IPS-18a (cell line): Measurements from ENCODE around the gene FTO.

Experiments
- H3K27ac ChIP-seq: one replicate; pipeline ENCODE4 v1.5.1; 2013; ENCODE audit warnings: low read length
- H3K27me3 ChIP-seq: one replicate; pipeline ENCODE4 v1.6.1; 2013; ENCODE audit warnings: mild to moderate bottlenecking, low read length; ENCODE audit not compliant: control insufficient read depth, insufficient read depth
- H3K36me3 ChIP-seq: one replicate; pipeline ENCODE4 v1.6.1; 2013; ENCODE audit warnings: low read depth, low read length; ENCODE audit not compliant: control insufficient read depth
- H3K4me1 ChIP-seq: one replicate; pipeline ENCODE4 v1.6.1; 2013; ENCODE audit warnings: low read depth, low read length; ENCODE audit not compliant: control insufficient read depth
- H3K4me3 ChIP-seq: one replicate; pipeline ENCODE4 v1.5.1; 2013; ENCODE audit warnings: low read length
- H3K9ac ChIP-seq: one replicate; pipeline ENCODE4 v1.6.1; 2013; ENCODE audit warnings: mild to moderate bottlenecking, low read length, moderate library complexity
- H3K9me3 ChIP-seq: one replicate; pipeline ENCODE4 v1.6.1; 2013; ENCODE audit warnings: low read depth, low read length; ENCODE audit not compliant: control insufficient read depth

FTO gene

DNA sequence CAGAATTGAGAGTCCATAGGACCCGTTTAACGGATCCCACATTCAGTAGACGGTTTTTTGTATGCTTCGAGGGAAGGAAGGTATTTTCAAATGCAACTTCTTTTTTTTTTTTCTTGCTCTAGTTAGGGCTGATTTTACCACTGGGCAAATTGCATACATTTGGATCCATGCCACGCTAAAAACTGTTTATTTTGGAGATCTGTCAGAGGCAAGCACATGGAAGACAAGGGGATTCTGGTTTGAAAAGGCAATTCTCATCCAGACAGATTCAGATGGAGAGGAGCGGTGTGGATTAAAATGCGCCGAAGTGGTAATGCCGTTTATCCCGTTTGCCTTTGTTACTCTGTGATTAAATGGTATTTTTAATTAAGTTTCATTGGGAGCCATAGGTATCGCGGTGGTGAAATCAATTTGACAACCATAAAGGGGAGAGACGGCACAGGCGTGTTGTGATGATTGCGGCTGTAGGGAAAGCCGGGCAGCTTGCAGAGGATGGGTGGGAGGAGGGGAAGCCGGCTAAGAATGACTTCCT lies 412.2 kb downstream of the FTO start:
- Histone ChIP-seq H3K9me3 (no peaks in the 10 kb centered on the region), H3K36me3 (no peaks in the 10 kb centered on the region), H3K4me1 (peaks cover 12% of the 10 kb centered on the region)

DNA sequence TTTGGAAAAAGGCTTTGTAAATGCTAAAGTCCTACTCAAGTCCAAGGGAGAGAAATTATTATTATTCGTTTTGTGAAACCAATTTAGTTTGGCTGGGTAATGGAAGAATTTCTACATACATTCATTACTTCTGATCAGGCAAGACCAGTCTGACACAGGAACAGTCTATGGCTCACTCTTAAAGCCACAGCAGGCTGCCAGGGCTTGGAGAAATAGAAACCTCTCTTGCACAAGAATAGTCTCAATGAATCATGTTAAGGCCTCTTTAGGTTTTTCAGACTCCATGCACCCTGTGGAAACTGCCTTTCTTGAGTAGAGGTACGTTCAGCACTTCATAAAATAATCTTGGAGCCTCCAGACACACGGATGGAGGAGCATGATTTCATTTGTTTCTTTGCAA lies 414.9 kb downstream of the FTO start:
- Histone ChIP-seq H3K4me3 (no peak overlapping the region), H3K27me3 (no peaks in the 10 kb centered on the region), H3K4me1 (peaks cover 12% of the 10 kb centered on the region), H3K27ac (no peak overlapping the region), H3K36me3 (no peaks in the 10 kb centered on the region), H3K9ac (no peak overlapping the region), H3K9me3 (no peaks in the 10 kb centered on the region)

More for the DNA sequence above, 412.2 kb downstream of the FTO start:
- Histone ChIP-seq H3K27ac (no peak overlapping the region), H3K9ac (no peak overlapping the region), H3K4me3 (no peak overlapping the region), H3K27me3 (no peaks in the 10 kb centered on the region)

DNA sequence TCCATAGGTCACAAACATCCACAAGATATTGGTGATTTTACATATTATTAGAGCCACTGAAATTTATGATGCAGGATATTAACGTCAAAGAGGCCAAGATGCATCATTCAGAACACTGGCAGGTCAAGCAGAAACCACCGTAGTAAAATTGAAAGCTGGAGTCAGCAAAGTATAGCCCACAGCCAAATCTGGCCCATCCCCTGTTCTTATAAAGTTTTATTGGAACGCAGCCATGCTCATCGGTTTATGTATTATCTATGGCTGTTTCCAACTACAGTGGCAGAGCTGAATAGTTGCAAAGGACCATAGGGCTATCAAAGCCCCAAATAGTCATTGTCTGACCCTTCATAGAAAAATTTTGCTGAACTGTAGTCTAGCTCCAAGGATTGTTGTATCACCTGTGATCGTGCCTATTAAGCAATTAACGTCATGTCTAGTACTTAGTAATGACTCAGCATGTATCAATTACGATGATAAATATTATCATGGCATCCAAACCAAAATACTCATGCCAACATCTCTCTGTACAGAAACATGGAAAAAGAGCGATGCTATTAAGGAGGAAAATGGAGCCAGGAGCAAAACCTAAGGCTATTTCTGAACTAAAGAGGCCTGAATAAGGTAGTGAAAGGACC lies 417.0 kb downstream of the FTO start:
- Histone ChIP-seq H3K9ac (no peak overlapping the region), H3K4me1 (peaks cover 12% of the 10 kb centered on the region), H3K9me3 (no peaks in the 10 kb centered on the region), H3K27ac (no peak overlapping the region), H3K36me3 (no peaks in the 10 kb centered on the region), H3K27me3 (no peaks in the 10 kb centered on the region), H3K4me3 (no peak overlapping the region)

DNA sequence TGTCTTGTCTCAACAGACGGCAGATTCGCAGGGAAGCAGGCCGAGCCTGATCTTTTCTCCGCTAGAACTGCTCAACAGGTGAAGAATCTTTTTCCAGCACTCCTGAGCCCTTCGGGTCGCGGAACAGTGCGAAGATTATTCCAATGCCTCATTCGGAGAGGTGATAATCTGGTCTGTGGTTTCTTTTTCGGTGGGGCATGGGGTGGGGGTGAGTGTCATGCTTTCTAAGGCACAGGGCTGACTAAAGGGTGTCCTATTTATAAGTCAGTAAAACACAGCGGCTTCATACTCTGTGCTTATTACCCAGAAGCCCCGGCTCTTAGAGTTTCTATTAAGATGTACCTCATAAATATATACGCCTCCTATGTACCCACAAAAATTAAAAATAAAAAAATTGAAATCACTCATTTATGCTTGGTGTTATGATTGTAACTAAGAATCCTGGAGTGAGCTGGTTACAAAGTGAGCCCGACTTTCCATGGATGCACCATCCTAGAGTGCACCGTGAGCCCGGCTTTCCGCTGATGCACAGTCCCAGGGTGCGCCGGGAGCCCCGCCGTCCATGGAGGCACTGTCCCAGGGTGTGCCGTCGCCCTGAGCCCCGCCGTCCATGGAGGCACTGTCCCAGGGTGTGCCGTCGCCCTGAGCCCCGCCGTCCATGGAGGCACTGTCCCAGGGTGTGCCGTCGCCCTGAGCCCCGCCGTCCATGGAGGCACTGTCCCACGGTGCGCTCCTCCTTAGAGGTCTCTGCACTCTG lies 417.8 kb downstream of the FTO start:
- no peaks in the 10 kb centered on the region for H3K36me3 ChIP-seq
- H3K9ac ChIP-seq = no peak overlapping the region
- H3K4me3 ChIP-seq = no peak overlapping the region
- peaks cover 8% of the 10 kb centered on the region for H3K4me1 ChIP-seq
- no peaks in the 10 kb centered on the region for H3K27me3 ChIP-seq
- H3K27ac ChIP-seq = no peak overlapping the region
- no peaks in the 10 kb centered on the region for H3K9me3 ChIP-seq

DNA sequence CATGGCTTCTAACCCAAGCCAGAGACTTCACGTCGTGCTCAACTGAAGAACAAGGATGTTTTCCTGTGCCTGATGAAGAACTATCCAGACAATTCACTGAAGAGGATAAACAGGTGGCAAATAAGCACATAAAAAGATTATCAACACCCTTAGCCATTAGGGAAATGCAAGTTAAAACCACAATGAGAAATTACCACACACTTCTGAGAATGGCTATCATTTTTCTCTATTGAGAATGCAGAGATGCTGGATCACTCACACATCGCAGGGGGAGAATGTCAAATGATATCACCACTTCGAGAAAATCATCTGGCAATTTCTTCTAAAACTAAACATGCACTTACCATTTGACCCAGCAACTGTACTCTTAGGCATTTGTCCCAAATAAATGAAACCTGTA lies 419.8 kb downstream of the FTO start:
- Histone ChIP-seq H3K4me3 (no peak overlapping the region), H3K27me3 (no peaks in the 10 kb centered on the region)

DNA sequence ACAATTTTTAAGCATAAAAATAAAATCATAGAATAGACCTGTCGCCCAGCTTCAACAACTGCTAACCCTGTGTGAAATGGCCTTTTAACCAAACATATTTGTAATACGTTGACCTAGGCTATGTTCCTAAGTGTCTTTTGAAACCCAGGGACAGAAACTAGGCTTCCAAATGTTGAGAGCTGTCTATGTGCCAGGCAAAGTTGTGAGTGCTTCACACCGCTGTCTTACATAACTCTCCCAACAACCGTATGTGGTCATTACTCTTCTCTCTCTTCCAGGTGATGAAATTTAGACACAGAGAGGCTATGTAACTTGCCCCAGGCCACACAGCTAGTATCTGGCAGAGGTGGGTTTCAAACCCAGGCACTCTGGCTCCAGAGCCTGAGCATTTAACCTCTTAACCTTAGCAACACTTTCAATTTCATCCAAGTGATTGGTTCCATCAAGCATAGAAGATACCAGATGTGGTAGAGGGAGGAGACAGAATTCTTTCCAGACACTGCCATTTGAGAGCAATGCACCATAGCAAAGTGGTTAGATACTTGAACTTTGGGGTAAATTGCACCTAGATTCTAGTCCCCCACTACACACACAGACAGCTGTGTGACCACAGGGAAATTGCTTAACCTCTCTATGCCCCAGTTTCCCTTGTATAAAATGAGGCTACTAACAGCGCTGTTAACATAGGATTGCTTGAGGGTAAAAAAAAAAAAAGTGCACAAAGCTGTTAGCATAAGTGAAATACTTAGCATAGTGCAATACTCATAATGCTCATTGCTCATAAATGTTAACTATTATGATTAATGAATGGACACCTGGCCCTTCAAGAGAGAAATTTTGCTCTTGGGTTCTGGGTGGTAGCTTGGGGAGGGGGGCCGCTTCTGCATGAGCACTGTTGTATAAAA lies 422.0 kb downstream of the FTO start:
- Histone ChIP-seq H3K36me3 (no peaks in the 10 kb centered on the region), H3K9me3 (peaks cover 2% of the 10 kb centered on the region), H3K9ac (no peak overlapping the region), H3K4me1 (no peaks in the 10 kb centered on the region), H3K27me3 (no peaks in the 10 kb centered on the region), H3K27ac (no peak overlapping the region), H3K4me3 (no peak overlapping the region)

More for the DNA sequence above, 419.8 kb downstream of the FTO start:
- Histone ChIP-seq H3K4me1 (no peaks in the 10 kb centered on the region), H3K27ac (no peak overlapping the region), H3K36me3 (no peaks in the 10 kb centered on the region), H3K9me3 (no peaks in the 10 kb centered on the region), H3K9ac (no peak overlapping the region)

DNA sequence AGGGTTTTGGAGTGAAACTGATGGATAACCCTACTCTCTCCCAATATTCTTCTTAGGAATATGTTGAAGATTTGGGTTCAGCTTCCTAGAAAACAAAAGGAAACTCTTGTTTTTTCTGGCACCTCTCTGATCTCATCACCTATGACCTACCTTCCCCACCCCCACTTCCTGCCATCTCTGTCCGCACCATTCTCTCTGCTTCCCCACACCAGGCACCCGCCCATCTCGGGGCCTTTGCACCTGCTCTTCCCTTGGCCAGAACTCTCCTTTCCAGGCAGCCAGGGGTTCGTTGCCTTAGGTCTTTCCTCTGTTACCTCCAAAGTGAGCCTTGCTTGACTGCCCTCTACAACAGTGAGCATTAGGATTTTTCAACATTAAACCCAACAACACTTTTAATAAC lies 423.0 kb downstream of the FTO start:
- Histone ChIP-seq H3K9me3 (peaks cover 2% of the 10 kb centered on the region), H3K27me3 (no peaks in the 10 kb centered on the region), H3K9ac (no peak overlapping the region), H3K4me3 (no peak overlapping the region), H3K36me3 (no peaks in the 10 kb centered on the region), H3K27ac (no peak overlapping the region), H3K4me1 (no peaks in the 10 kb centered on the region)

DNA sequence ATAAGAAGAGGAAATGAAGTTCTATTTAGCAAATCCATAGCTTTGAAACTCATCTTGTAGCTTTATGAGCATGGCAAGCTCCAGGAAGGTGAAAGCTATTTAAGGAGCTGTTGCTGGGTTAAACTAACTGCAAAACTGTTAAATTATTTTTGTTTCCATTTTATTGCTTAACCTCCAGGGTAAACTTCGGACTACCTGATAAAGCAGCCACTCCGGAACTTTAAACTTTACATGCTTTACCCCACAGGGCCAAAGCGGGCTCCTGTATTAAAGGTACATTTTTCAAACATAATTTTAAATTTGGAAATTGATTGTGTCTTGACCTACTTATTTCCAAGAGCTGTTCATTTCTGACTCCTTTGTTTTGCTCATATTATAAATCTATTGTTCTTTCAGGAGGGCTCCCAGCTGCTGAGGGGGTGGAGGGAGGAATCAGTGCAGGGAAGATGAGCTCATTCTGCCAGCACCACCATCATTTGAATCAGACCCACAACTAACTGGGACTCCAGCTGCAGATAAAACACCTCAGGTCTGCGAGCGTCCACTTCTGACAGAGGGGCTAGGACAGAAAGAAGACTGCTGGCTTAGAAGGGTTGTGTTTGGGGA lies 424.8 kb downstream of the FTO start:
- H3K9ac ChIP-seq = no peak overlapping the region
- H3K27me3 ChIP-seq = no peaks in the 10 kb centered on the region
- peaks cover 2% of the 10 kb centered on the region for H3K9me3 ChIP-seq
- H3K4me1 ChIP-seq = no peaks in the 10 kb centered on the region
- H3K36me3 ChIP-seq = no peaks in the 10 kb centered on the region
- no peak overlapping the region for H3K27ac ChIP-seq
- H3K4me3 ChIP-seq = no peak overlapping the region

DNA sequence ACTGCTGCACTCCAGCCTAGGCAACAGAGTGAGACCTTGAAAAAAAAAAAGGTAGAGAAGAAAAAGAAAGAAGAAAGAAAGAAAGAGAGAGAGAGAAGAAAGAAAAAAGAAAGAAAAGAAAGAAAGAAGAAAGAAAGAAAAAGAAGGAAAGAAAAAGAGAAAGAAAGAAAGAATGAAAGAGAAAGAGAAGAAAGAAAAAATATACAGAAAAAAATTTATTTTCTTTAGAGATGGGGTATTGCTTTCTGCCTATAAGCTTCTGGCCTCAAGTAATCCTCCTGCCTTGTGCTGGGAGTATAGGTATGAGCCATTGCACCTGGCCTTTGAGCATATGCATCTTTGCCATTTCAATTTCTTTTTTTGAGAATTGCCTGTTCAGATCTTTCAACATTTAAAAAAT lies 425.9 kb downstream of the FTO start:
- Histone ChIP-seq H3K36me3 (no peaks in the 10 kb centered on the region), H3K4me3 (no peak overlapping the region), H3K4me1 (no peaks in the 10 kb centered on the region), H3K27ac (no peak overlapping the region), H3K9me3 (peaks cover 2% of the 10 kb centered on the region), H3K9ac (no peak overlapping the region), H3K27me3 (no peaks in the 10 kb centered on the region)

DNA sequence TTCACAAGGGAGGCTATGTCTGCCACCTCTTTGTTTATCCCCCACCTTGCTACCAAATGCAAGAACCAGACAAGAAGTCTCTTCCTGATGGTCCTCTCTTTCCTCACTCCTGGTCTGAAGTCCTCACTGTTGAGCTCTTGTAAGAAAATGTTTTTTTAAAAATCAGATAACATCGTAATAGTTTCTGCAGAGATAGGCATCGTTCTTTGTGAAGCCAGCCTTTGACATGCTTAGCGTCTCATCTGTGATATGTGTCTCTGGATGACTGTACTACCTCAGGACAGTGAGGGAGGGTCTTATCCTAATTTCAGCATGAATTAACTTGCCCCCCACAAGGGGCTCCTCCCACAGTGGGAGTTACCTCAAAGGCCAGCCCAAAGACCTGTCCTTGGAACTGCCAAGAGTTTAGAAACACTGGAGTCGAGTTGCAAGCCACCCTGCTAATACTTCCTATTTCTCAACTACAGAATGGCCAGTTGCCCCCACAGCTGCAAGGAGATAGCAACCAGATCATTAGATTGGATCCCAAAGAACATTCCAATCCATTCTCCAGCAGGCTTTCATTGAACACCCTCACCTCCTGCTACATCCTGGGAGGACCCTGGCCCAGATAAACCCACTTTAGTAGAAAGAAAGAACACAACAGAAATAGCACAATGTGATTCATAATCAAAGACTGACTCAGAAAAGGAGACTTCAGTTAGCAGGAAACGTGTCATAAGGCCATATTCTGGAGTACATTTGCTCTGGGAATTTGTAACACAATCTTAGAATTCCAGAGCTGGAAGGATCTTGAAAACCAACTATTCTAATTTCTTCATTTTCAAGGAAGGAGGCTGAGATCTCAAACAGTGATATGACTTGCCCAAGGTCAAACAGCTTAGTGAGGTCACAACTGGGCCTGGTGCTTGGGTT lies 431.7 kb downstream of the FTO start:
- Histone ChIP-seq H3K9ac (no peak overlapping the region), H3K9me3 (no peaks in the 10 kb centered on the region), H3K27me3 (no peaks in the 10 kb centered on the region), H3K36me3 (no peaks in the 10 kb centered on the region), H3K27ac (no peak overlapping the region), H3K4me1 (no peaks in the 10 kb centered on the region), H3K4me3 (no peak overlapping the region)
